ENCODE data around the gene CIAO2B. TPM values are rescaled to one million over a fixed set of nuclear protein-coding genes. Genes with fewer than 3 reads are reported as not detected.
"Not testable (repeated sequence)": the region's sequence is repeated elsewhere in the genome, so short reads cannot be mapped to it uniquely, and the experiment has no call there.

The CIAO2B gene
- 230 and 244 TPM in 2 replicates for total RNA-seq (2014; rRNA removed; shearing (Covaris generic))
- polyA plus RNA-seq (2015; cell fraction: cytosol; rRNA removed), result 159 and 202 TPM in 2 replicates
- polyA plus RNA-seq (2015; cell fraction: nucleus; rRNA removed), result 63.4 and 70.7 TPM in 2 replicates

DNA sequence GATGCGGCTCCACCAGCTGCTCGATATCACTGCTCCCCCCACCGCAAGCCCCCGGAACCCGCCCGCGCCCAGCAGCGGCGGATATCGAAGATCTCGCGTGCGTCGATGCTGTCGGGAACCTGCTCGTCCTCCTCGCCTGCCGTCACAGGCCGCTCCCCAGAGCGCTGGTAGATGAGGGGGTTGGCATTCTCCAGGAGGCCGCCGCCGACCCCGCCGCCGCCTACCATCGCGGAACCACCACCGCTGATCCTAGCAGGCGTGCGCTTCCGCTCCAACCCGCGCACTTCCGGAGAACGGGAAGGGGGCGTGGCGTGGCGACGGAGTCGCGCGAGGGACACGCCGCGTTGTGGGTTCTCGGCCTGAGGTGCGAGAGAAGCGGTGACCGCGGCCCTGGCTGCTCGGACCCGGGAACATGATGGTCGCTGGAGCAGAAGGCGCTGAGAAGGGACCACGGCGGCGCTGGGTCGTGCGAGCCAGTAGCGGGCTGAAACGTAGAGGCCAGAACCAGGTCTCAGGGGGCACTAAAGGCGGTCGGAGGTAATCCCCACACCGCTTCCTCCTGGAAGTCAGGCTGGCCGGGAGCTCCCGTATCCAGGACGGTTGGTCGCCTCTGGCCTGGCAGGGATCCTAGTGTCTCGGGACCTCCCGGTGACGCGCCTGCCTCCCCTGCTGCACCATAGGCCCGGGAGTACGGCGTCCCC is at the start of gene CIAO2B:
CIAO2B (minus strand) TSS at position 265 of the 701 bp plus-strand sequence; CDS start at position 227, 38 bp downstream.
- DNase-seq (ENCODE audit: low read depth), result peak; percentile 80

DNA sequence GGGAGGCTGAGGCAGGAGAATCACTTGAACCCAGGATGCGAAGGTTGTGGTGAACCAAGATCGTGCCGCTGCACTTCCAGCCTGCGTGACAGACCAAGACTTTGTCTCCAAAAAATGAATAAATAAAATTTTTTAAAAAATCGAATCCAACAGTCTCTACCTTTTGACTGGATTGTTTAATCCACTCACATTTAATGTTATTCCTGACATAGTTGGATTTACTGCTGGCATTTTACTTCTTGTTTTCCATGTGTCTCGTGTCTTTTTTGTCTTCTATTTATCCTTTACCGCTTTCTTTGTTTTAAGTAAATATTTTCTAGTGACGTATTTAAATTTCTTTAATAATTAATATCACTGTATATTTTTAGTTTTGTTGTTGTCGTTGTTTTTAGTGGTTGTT is 48.8 kb upstream of the CIAO2B start:
- DNase-seq (ENCODE audit: low read depth), result no peak

DNA sequence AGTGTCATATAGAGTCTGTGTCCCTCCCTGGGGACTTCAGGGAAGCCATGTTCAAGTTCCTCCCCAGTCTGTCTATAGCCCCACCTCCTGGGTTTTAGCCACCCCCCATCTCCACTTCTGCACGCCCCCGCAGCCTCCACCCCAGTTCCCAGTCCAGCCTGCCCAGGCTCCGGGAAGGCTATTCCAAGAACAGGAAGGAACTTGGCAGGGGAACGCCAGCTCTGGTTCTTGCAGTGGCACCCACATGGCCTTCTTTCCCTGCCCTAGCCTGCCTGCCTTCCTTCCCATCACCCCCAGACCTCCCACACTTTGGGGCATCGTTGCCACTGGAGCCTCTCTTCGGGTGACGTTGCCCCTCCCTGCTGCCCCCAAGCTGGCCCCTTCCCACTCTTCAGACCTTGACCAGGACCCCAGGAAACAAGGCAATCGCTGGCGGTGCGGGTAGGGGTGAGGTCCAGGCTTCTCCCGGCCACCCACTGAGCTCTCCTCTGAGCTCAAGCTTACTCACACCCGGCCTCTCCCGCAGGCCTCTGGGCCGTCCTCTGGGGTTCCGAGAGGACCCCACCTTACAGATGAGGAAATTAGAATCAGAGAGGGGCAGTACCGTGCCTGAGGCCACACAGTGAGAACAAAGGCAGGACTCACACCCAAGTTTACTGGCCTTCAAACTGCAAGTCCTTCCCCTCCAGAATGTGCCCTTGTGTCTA is 45.0 kb upstream of the CIAO2B start:
- peak; percentile 35 for DNase-seq (ENCODE audit: low read depth)

DNA sequence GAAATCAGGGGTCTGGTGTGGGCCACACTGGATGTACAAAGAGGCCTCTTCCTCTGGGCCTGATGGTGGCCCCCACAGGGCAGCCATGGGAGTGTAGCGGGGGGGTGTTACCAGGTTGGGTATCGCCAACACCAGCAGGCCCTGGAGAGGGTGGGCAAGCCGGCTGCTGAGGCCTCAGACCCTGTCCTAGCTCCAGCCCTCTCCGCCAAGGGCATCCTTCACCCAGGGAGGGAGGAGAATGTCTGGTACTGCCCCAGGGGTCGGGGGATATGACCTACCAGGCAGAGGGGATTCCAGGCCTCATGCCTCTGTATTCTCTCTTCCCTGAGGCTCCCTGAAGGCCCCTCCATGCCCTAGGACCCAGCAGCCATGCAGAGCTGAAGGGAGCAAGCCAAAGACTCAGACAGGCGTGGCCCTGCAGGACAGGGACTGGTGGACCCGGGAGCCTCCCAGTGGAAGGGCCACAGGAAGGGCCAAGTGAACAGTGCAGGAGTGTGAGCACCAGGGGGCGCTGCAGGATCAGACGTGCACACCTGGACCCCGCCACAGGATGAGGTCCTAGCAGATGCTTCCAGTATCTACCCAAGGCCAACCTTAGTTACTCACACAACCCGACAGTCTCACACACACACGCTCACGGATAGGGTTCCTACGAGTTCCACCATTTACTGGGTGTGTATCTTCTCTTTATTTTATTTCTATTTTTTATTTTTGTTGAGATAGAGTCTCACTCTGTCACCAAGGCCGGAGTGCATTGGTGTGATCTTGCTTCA is 43.3 kb upstream of the CIAO2B start:
- peak; percentile 77 for DNase-seq (ENCODE audit: low read depth)

DNA sequence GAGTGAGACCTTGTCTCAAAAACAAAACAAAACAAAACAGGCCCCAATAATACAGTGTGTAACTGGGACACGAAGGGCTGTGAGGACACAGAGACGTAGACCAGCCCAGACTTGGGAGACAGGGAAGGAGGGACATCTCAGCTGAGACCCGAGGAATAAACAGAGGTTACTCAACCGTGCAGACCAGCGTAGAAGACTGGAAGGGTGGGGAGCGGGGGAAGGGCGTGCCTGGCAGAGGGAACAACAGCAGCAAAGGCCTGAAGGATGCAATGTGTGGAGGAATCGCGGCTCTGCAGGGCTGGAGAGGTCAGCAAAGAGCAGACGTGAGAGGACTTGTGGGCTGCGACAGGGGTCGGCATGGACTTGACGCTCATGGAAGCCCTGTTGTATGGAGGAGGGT is 42.5 kb upstream of the CIAO2B start:
- DNase-seq (ENCODE audit: low read depth), result no peak

DNA sequence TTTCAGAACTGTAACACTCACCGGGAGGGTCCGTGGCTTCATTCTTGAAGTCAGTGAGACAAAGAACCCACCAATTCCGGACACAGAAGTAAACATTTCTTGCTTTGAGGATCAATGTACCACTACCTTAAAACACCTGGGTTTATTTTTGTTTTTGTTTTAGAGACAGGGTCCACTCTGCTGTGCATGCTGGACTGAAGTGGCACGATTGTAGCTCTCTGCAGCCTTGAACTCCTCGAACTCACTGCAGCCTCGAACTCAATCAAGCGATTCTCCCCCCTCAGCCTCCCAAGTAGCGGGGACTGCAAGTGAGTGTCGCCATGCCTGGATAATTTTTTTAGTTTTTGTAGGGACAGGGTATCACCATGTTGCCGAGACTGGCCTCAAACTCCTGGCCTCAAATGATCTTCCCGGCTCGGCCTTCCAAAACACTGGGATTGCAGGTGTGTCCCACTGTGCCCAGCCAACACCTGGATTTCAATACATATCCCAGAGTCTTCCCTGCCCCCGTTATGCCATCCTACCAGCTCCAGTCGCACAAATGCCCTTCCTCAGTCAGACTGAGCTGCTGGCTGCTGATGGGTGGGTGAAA is 41.2 kb upstream of the CIAO2B start:
- no peak for DNase-seq (ENCODE audit: low read depth)

DNA sequence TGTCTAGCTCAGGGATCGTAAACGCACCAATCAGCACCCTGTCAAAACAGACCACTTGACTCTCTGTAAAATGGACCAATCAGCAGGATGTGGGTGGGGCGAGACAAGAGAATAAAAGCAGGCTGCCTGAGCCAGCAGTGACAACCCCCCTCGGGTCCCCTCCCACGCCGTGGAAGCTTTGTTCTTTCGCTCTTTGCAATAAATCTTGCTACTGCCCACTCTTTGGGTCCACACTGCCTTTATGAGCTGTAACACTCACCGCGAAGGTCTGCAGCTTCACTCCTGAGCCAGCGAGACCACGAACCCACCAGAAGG is 40.7 kb upstream of the CIAO2B start:
- DNase-seq (ENCODE audit: low read depth), result not testable (repeated sequence)

DNA sequence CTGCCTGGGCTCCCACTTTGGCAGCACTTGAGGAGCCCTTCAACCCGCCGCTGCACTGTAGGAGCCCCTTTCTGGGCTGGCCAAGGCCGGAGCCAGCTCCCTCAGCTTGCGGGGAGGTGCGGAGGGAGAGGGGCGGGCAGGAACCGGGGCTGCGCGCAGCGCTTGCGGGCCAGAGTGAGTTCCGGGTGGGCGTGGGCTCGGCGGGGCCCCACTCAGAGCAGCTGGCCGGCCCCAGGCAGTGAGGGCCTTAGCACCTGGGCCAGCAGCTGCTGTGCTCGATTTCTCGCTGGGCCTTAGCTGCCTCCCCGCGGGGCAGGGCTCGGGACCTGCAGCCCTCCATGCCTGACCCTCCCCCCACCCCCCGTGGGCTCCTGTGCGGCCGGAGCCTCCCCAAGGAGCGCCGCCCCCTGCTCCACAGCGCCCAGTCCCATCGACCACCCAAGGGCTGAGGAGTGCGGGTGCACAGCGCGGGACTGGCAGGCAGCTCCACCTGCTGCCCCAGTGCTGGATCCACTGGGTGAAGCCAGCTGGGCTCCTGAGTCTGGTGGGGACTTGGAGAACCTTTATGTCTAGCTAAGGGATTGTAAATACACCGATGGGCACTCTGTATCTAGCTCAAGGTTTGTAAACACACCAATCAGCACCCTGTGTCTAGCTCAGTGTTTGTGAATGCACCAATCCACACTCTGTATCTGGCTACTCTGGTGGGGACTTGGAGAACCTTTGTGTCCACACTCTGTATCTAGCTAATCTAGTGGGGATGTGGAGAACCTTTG is 40.1 kb upstream of the CIAO2B start:
- not testable (repeated sequence) for DNase-seq (ENCODE audit: low read depth)

DNA sequence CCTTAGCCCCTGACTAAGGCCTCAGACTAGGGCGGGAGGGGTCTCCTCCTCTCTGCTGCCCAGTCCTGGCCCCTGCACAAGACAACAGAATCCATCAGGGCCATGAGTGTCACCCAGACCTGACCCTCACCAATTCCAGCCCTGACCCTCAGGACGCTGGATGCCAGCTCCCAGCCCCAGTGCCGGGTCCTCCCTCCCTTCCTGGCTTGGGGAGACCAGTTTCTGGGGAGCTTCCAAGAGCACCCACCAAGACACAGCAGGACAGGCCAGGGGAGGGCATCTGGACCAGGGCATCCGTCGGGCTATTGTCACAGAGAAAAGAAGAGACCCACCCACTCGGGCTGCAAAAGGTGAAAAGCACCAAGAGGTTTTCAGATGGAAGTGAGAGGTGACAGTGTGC is 39.5 kb upstream of the CIAO2B start:
- no peak for DNase-seq (ENCODE audit: low read depth)

DNA sequence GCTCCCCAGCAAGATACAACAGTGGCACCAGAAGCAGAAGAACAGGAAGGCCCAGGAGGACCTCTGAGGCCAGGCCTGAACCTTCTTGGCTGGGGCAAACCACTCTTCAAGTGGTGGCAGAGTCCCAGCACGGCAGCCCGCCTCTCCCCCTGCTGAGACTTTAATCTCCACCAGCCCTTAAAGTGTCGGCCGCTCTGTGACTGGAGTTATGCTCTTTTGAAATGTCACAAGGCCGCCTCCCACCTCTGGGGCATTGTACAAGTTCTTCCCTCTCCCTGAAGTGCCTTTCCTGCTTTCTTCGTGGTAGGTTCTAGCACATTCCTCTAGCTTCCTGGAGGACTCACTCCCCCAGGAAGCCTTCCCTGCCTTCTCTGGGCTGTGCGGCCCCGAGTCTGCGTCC is 38.8 kb upstream of the CIAO2B start:
- no peak for DNase-seq (ENCODE audit: low read depth)

DNA sequence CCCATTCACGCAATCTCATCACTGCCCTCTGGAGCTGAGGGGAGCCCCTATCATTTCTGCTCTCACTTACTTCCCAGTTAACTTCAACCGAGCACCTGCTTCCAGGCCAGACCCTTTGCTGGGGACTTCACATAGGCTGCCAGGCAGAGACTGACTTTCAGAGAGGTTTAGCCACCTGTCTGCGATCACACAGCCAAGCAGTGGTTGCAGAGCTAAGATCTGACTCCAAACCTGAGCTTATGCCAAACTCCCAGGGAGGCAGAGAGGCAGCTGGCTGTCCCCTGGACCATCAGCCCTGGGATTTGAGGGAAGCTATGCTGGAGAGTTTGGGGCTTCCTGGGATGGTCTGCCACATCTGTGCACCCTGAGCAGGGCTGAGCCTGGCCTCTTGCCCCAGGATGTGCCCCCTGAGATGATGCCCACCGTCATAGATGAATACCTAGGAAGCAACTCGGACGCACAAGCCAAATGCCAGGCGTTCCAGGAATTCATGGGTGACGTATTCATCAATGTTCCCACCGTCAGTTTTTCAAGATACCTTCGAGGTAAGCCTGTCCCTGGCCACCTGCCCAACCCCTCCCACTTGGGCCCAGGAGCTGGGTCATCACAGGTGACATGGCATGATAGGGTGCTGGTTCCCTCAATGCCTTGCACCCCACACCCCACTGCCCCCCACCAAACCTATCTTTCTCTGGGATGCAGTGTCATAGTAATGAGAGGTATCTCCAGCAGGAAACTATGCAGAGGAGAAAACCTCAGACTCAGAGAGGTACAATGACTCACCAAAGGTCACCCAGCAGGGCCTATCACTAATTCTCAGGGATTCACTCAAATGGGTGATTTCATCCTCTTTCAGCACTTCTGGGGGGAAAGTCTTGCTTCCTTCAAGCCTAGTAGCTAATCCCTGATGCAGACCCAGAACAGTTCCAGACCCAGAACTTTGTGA is 36.8 kb upstream of the CIAO2B start:
- DNase-seq (ENCODE audit: low read depth), result peak; percentile 76

DNA sequence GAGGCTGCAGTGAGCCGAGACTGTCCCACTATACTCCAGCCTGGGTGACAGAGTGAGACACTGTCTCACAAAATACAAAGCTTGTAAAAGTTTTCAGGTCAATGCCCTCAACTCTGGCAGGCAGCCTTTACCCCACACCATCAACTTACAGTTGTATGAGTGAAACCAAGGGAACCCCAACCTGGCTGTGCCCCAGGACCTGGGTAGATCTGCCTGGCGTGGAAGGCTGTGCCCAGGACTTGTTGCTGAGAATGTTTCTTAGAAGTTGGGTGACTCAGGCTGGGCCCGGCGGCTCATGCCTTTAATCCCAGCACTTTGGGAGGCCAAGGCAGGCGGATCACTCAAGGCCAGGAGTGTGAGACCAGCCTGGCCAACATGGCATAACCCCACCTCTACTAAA is 34.6 kb upstream of the CIAO2B start:
- DNase-seq (ENCODE audit: low read depth), result no peak

DNA sequence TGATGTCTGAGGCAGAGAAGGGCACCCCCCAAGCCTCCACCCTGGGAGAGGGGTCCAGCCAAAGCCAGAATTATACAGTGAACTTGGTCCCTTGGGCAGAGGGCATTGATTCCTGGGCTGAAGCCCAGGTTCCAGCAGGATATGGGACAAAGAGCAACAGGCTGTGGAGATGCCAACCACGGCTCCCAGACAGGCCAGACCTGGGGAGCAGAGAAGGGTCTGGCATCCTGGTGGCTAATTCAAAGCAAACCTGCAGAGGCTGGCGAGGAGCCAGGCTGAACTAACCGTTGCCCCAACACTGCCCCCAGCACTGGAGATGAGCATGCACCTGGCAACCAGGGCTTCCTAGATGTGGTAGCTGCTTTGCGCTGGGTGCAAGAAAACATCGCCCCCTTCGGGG is 29.8 kb upstream of the CIAO2B start:
- no peak for DNase-seq (ENCODE audit: low read depth)

DNA sequence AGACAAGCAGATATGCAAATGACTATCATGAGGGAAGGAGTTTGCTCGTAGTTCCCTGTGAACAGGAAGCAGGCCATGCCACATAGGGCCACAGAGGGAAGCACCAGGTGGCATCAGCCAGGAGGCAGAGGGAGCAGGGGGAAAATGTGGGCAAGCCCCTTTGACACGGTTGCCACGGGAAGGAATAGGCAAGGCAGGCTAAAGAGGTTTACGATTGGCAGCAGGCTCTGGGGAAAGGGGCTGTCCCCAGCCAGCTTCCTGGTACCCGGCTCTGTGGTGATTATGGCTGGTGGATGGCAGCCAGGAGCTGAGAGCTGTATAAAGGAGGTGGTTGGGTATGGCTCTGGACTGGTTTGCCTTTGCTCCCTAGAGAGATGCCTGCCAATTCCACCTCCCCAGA is 27.7 kb upstream of the CIAO2B start:
- DNase-seq (ENCODE audit: low read depth), result no peak

DNA sequence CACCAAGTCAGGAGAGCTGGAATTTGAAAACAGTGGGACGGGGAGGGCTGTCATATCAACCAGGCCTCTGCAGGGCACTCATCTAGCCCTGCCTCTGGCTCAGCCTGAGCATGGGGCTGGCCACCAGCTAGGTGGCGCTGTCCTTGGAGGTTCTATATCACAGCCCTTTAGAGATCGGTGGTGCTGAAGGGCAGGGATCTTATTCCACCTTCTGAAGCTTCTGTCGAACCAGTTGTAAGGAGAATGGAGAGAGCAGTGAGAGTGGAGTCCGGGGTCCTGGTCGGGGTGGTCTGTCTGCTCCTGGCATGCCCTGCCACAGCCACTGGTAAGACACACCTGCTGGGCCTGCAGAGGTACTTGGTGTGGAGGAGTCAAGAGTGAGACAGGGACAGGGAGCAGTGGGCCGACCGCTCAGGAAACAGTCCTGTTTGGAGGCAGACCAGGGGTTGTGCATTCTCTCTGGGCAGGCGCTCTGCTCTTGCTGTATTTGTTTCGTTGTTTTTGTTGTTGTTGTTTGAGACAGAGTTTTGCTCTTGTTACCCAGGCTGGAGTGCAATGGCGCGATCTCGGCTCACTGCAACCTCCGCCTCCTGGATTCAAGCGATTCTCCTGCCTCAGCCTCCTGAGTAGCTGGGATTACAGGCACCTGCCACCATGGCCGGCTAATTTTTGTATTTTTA is 27.0 kb upstream of the CIAO2B start, which contains the start of gene CES3:
CES3 (plus strand) TSS at position 202 of the 680 bp plus-strand sequence; CDS start at position 244, 42 bp downstream.
- peak; percentile 76 for DNase-seq (ENCODE audit: low read depth)

DNA sequence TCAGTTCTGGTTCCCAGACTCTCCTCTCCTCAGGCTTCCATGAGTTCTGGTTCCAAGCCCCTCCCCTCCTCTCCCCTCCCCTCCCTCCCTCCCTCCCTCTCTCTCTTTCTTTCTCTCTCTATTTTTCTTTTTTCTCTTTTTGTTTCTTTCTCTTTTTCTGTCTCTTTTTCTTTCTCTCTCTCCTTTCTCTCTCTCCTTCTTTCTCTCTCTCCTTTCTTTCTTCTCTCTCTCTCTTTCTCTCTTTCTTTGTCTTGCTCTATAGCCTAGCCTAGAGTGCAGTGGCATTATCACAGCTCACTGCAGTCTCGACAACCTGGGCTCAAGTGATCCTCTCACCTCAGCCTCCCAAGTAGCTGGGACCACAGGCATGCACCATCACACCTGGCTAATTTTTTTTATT is 26.1 kb upstream of the CIAO2B start:
- DNase-seq (ENCODE audit: low read depth), result no peak

DNA sequence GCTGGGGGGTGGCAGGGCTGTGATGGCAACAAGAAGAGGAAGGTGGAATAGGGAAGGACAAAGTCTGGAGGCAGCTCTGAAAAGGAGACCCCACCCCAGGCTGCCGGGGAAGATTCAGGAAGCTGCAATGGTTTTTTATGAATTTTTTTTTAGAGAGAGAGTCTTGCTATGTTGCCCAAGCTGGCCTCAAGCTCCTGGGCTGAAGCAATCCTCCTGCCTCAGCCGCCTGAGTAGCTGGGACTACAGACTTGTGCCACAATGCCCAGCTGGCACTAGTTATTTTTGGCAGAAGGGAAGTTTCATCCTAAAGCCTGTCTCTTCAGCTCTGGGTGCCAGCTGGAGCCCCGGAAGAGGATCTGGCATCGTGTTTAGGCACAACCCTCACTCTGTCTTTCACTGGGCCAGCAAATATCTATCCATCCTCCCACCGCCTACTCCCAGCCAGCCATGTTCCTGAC is 25.5 kb upstream of the CIAO2B start:
- no peak for DNase-seq (ENCODE audit: low read depth)

DNA sequence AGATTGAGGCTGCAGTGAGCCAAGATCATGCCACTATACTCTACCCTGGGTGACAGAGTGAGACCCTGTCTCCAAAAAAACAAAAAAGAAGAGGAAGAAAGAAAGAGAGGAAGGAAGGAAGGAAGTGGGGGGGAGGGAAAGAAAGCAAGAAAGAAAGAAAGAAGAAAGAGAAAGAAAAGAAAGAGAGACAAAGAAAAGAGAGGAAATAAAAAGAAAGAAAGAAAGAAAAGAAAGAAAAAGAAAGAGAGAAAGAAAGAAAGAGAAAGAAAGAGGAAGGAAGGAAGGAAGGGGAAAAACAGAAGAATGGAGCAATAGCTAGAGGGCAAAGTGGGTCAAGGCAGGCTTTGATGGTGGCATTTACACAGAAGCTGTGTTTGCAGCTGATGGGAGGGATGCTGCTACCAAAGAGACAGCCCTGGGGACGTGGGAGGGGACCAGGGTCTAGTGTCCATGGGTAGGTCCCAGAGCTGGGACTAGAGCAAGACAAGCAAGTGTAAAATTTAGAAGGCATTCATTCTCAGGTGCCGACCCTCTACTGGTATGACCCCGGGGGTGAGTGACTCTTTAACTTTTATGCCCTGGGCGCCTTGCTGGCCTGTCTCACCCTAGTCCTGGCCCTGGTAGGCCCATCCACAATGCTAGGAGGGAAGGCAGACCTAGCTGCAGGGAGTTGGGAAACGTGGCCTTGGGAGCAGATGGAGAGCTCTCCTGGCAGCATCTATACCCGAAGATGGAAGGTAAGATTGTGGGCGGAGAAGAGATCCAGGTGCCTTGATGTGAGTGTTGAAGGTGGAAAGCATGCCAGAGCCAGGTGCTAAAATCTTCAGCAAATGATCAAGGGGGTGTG is 24.9 kb upstream of the CIAO2B start:
- no peak for DNase-seq (ENCODE audit: low read depth)

Measured in HT1080 (cell line).